ENCODE results near the gene TMEM229B.

GRCh38 chr14:67474366-67474765, 14.2 kb downstream of the TMEM229B start:
- TF ChIP-seq CTCF (conservative IDR thresholded peaks at IDR 0.05) (no peak), EZH2 (IDR thresholded peaks at IDR 0.05; ENCODE audit: low read depth) (no peak)
